Panc1 (cell line): Measurements from ENCODE around the gene ZNF835. TPM values are rescaled to one million over a fixed set of nuclear protein-coding genes. Genes with fewer than 3 reads are reported as not detected.

Source experiments
- ATAC-seq: fragments of 200-7000 bp; cut with Tn5 transposase; 2 replicates; pipeline ENCODE4 v1.9.1; 2020; ENCODE audit warnings: mild to moderate bottlenecking, moderate library complexity
- BruUV-seq: library from RNA; stranded (reverse); fragments of 400-500 nt; replicated peaks from 2 replicates; lab custom pipeline; 2021; lab: Mats Ljungman, UMichigan
- CTCF ChIA-PET: fragments of 300-600 bp; sonication (Branson Sonifier 250); formaldehyde crosslinking; loops from one replicate; lab custom pipeline; 2022; ENCODE audit warnings: antibody characterized with exemption; lab: Charles Lee
- POLR2A ChIA-PET: fragments of 300-600 bp; sonication (Branson Sonifier 250); formaldehyde crosslinking; loops from one replicate; lab custom pipeline; 2022; ENCODE audit warnings: antibody characterized with exemption; lab: Charles Lee
- DNase-seq: peaks from one replicate; pipeline ENCODE4 v3.0.0-alpha.2; 2010; ENCODE audit warnings: low read depth, low spot score
- H3K27ac ChIP-seq: 2 replicates; pipeline ENCODE4 v1.5.1; 2011; ENCODE audit warnings: mild to moderate bottlenecking, low read length, inconsistent platforms
- H3K27me3 ChIP-seq: fragments of 200-500 bp; sonication (Bioruptor generic); 2 replicates; pipeline ENCODE4 v1.6.0; 2014; ENCODE audit warnings: low read length, inconsistent platforms; ENCODE audit not compliant: control insufficient read depth, insufficient read depth
- H3K36me3 ChIP-seq: fragments of 200-500 bp; sonication (Bioruptor generic); 2 replicates; pipeline ENCODE4 v1.5.1; 2014; ENCODE audit warnings: inconsistent platforms, mild to moderate bottlenecking, low read length, moderate library complexity; ENCODE audit not compliant: control insufficient read depth, insufficient read depth
- H3K4me1 ChIP-seq: 2 replicates; pipeline ENCODE4 v1.5.1; 2011; ENCODE audit warnings: inconsistent platforms, mild to moderate bottlenecking, low read length, moderate library complexity; ENCODE audit not compliant: control insufficient read depth, insufficient read depth
- H3K4me3 ChIP-seq, 2 experiments: 2 replicates each; pipeline ENCODE4 v1.5.1; 2011 to 2012; ENCODE audit warnings: low read depth in 2 of 2, low read length in 2 of 2, mild to moderate bottlenecking in 2 of 2, inconsistent platforms in 1 of 2, moderate library complexity in 1 of 2
- H3K9me3 ChIP-seq: fragments of 200-500 bp; sonication (Bioruptor generic); 2 replicates; pipeline ENCODE4 v1.5.1; 2014; ENCODE audit warnings: low read depth, mild to moderate bottlenecking, inconsistent platforms, low read length, moderate library complexity; ENCODE audit not compliant: control insufficient read depth, insufficient read depth
- POLR2AphosphoS5 ChIP-seq: IDR thresholded peaks from 2 replicates; pipeline ENCODE4 v1.6.1; 2012; ENCODE audit warnings: mild to moderate bottlenecking, low read depth, low read length, moderate library complexity
- SIN3A ChIP-seq: IDR thresholded peaks from 2 replicates; pipeline ENCODE4 v1.6.1; 2012; ENCODE audit warnings: low read depth, mild to moderate bottlenecking, low read length, moderate library complexity, borderline replicate concordance; ENCODE audit not compliant: insufficient read depth
- TCF7L2 ChIP-seq: IDR thresholded peaks from 2 replicates; pipeline ENCODE4 v1.6.1; 2011; ENCODE audit warnings: mild to moderate bottlenecking, low read depth, low read length, inconsistent platforms
- in situ Hi-C: cut with HindIII; loops from 2 replicates; pipeline ENCODE4 v1.10.0; 2016; ENCODE audit warnings: low sequenced_read_pairs, low pct_unique_long_range_greater_than_20kb
- intact Hi-C: fragments of 100-400 bp; cut with micrococcal nuclease; formaldehyde crosslinking; loops from one replicate; pipeline ENCODE4 v1.10.0; 2022; ENCODE audit not compliant: unreplicated experiment
- total RNA-seq: library from RNA; stranded (reverse); gene quantifications from one replicate; pipeline ENCODE4 v1.2.1, GENCODE V29; 2021; ENCODE audit not compliant: unreplicated experiment
- TF ChIP-seq, protein P1 (sequence below): fragments of 450-650 bp; IDR thresholded peaks from 2 replicates; pipeline ENCODE4 v1.5.1; 2017; ENCODE audit warnings: mild to moderate bottlenecking
- TF ChIP-seq, protein P2 (sequence below), 2 experiments: IDR thresholded peaks; 2 replicates each; pipeline ENCODE4 v1.6.1; 2011 to 2012; ENCODE audit warnings: low read depth in 2 of 2, control low read depth in 1 of 2, low read length in 1 of 2, mild to moderate bottlenecking in 1 of 2, moderate library complexity in 1 of 2; ENCODE audit not compliant: insufficient read depth in 1 of 2

The ZNF835 gene
- total RNA-seq, 1 experiment from 2014 or later: not detected

DNA sequence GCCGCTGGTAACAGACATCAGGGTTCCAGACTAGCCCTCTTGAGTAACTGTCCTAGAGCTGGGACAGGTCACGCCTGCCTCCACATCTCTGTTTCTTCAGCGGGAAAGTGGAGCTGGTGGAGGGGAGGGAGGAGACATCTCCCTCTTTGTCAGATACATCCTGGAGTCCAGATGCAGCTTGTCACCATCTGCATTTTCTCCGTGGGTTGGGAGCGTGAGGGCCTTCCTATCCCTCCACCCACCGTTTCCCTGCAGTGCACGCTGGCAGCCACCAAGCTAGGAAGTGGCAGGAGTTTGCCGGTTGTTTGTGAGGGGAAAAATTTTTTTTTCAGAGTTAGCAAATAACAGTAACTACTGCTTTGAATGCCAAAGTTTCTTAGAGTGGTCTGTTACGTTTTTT lies 48.6 kb downstream of the ZNF835 start:
- Histone ChIP-seq H3K4me3 (no peak overlapping the region), H3K9me3 (peaks cover 5% of the 10 kb centered on the region; the same call in 1 of the 2 replicates), H3K36me3 (no peaks in the 10 kb centered on the region), H3K27me3 (no peaks in the 10 kb centered on the region), H3K27ac (no peak overlapping the region), H3K4me1 (no peaks in the 10 kb centered on the region)
- no peak for DNase-seq
- CTCF ChIA-PET: no interaction called here
- POLR2A ChIA-PET: no interaction called here
- in situ Hi-C loops: no loop called here
- intact Hi-C loops: no loop called here
- TF ChIP-seq POLR2AphosphoS5 (no peak), SIN3A (no peak), TCF7L2 (no peak)
- TF ChIP-seq, protein P1, sequence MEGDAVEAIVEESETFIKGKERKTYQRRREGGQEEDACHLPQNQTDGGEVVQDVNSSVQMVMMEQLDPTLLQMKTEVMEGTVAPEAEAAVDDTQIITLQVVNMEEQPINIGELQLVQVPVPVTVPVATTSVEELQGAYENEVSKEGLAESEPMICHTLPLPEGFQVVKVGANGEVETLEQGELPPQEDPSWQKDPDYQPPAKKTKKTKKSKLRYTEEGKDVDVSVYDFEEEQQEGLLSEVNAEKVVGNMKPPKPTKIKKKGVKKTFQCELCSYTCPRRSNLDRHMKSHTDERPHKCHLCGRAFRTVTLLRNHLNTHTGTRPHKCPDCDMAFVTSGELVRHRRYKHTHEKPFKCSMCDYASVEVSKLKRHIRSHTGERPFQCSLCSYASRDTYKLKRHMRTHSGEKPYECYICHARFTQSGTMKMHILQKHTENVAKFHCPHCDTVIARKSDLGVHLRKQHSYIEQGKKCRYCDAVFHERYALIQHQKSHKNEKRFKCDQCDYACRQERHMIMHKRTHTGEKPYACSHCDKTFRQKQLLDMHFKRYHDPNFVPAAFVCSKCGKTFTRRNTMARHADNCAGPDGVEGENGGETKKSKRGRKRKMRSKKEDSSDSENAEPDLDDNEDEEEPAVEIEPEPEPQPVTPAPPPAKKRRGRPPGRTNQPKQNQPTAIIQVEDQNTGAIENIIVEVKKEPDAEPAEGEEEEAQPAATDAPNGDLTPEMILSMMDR: no peak
- TF ChIP-seq, protein P2, sequence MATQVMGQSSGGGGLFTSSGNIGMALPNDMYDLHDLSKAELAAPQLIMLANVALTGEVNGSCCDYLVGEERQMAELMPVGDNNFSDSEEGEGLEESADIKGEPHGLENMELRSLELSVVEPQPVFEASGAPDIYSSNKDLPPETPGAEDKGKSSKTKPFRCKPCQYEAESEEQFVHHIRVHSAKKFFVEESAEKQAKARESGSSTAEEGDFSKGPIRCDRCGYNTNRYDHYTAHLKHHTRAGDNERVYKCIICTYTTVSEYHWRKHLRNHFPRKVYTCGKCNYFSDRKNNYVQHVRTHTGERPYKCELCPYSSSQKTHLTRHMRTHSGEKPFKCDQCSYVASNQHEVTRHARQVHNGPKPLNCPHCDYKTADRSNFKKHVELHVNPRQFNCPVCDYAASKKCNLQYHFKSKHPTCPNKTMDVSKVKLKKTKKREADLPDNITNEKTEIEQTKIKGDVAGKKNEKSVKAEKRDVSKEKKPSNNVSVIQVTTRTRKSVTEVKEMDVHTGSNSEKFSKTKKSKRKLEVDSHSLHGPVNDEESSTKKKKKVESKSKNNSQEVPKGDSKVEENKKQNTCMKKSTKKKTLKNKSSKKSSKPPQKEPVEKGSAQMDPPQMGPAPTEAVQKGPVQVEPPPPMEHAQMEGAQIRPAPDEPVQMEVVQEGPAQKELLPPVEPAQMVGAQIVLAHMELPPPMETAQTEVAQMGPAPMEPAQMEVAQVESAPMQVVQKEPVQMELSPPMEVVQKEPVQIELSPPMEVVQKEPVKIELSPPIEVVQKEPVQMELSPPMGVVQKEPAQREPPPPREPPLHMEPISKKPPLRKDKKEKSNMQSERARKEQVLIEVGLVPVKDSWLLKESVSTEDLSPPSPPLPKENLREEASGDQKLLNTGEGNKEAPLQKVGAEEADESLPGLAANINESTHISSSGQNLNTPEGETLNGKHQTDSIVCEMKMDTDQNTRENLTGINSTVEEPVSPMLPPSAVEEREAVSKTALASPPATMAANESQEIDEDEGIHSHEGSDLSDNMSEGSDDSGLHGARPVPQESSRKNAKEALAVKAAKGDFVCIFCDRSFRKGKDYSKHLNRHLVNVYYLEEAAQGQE (IDR thresholded peaks at IDR 0.05; ENCODE audit: insufficient read depth in 1 of 2, low read depth in 2 of 2, low read length in 1 of 2): no peak
- BruUV-seq: no TSS peak
- ATAC-seq: no peak

DNA sequence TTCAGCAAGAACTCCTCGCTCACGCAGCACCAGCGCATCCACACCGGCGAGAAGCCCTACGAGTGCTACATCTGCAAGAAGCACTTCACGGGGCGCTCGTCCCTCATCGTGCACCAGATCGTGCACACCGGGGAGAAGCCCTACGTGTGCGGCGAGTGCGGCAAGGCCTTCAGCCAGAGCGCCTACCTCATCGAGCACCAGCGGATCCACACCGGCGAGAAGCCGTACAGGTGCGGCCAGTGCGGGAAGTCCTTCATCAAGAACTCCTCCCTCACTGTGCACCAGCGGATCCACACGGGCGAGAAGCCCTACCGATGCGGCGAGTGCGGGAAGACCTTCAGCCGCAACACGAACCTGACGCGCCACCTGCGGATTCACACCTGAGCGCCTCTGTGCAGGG lies 49.2 kb downstream of the ZNF835 start:
- Histone ChIP-seq H3K27ac (no peak overlapping the region), H3K4me3 (no peak overlapping the region), H3K9me3 (peaks cover 5% of the 10 kb centered on the region; the same call in 1 of the 2 replicates), H3K27me3 (no peaks in the 10 kb centered on the region), H3K4me1 (no peaks in the 10 kb centered on the region), H3K36me3 (no peaks in the 10 kb centered on the region)
- ATAC-seq (no peak), DNase-seq (no peak)
- ChIA-PET POLR2A (no interaction called here), CTCF (no interaction called here)
- in situ Hi-C loops: no loop called here
- intact Hi-C loops: no loop called here
- no TSS peak for BruUV-seq
- no peak for TF ChIP-seq POLR2AphosphoS5
- TF ChIP-seq TCF7L2: no peak
- TF ChIP-seq, protein P2 (IDR thresholded peaks at IDR 0.05; ENCODE audit: insufficient read depth in 1 of 2, low read depth in 2 of 2, low read length in 1 of 2): no peak
- TF ChIP-seq, protein P1: no peak
- TF ChIP-seq SIN3A: no peak
